Measurements from ENCODE around the gene PRICKLE2.

Gene PRICKLE2

GRCh38 chr3:64224826-64225610 is at the start of gene PRICKLE2:
TSS of gene PRICKLE2 (minus strand) at chr3:64225466. CDS start at chr3:64198927, 26,539 bp downstream.
- peak; percentile 51 for DNase-seq (ENCODE audit: low read depth)

GRCh38 chr3:64272842-64273241 is 47.6 kb upstream of the PRICKLE2 start:
- DNase-seq (ENCODE audit: low read depth) = no peak

- no peak for DNase-seq (ENCODE audit: low read depth)
Measured at GRCh38 chr3:64272271-64272670, 47.0 kb upstream of the PRICKLE2 start.

GRCh38 chr3:64271631-64272030 is 46.4 kb upstream of the PRICKLE2 start:
- DNase-seq (ENCODE audit: low read depth) = no peak

- no peak for DNase-seq (ENCODE audit: low read depth)
Measured at GRCh38 chr3:64270866-64271260, 45.6 kb upstream of the PRICKLE2 start.

- no peak for DNase-seq (ENCODE audit: low read depth)
Measured at GRCh38 chr3:64270142-64270865, 45.0 kb upstream of the PRICKLE2 start.

- DNase-seq (ENCODE audit: low read depth) = no peak
Measured at GRCh38 chr3:64268926-64269325, 43.7 kb upstream of the PRICKLE2 start.

- DNase-seq (ENCODE audit: low read depth) = no peak
Measured at GRCh38 chr3:64267721-64268604, 42.7 kb upstream of the PRICKLE2 start.

GRCh38 chr3:64266983-64267382 is 41.7 kb upstream of the PRICKLE2 start:
- DNase-seq (ENCODE audit: low read depth) = no peak

- DNase-seq (ENCODE audit: low read depth) = peak; percentile 64
Measured at GRCh38 chr3:64266065-64266931, 41.0 kb upstream of the PRICKLE2 start.

- no peak for DNase-seq (ENCODE audit: low read depth)
Measured at GRCh38 chr3:64265646-64266045, 40.4 kb upstream of the PRICKLE2 start.

GRCh38 chr3:64264501-64265109 is 39.3 kb upstream of the PRICKLE2 start:
- no peak for DNase-seq (ENCODE audit: low read depth)

- no peak for DNase-seq (ENCODE audit: low read depth)
Measured at GRCh38 chr3:64262574-64263114, 37.4 kb upstream of the PRICKLE2 start.

GRCh38 chr3:64260431-64260830 is 35.2 kb upstream of the PRICKLE2 start:
- DNase-seq (ENCODE audit: low read depth) = no peak

GRCh38 chr3:64259636-64260035 is 34.4 kb upstream of the PRICKLE2 start:
- no peak for DNase-seq (ENCODE audit: low read depth)

- DNase-seq (ENCODE audit: low read depth) = no peak
Measured at GRCh38 chr3:64257100-64257755, 32.0 kb upstream of the PRICKLE2 start.

GRCh38 chr3:64255741-64256340 is 30.6 kb upstream of the PRICKLE2 start:
- DNase-seq (ENCODE audit: low read depth) = no peak

GRCh38 chr3:64254443-64254842 is 29.2 kb upstream of the PRICKLE2 start:
- no peak for DNase-seq (ENCODE audit: low read depth)

GRCh38 chr3:64253689-64254088 is 28.4 kb upstream of the PRICKLE2 start:
- DNase-seq (ENCODE audit: low read depth) = no peak

GRCh38 chr3:64251019-64251418 is 25.8 kb upstream of the PRICKLE2 start:
- no peak for DNase-seq (ENCODE audit: low read depth)

All from HS-27A (cell line).